Measurements from ENCODE around the gene DPYD.

DPYD gene

GRCh38 chr1:97906567-97907241 is 14.1 kb downstream of the DPYD start:
- DNase-seq (ENCODE audit: low read depth): peak; percentile 96

- DNase-seq (ENCODE audit: low read depth): no peak
Measured at GRCh38 chr1:97905141-97905940, 15.5 kb downstream of the DPYD start.

GRCh38 chr1:97904534-97904933 is 16.3 kb downstream of the DPYD start:
- DNase-seq (ENCODE audit: low read depth): peak; percentile 87

- DNase-seq (ENCODE audit: low read depth): peak; percentile 65
Measured at GRCh38 chr1:97903626-97904025, 17.2 kb downstream of the DPYD start.

- peak; percentile 35 for DNase-seq (ENCODE audit: low read depth)
Measured at GRCh38 chr1:97902067-97902466, 18.8 kb downstream of the DPYD start.

GRCh38 chr1:97901017-97901658 is 19.7 kb downstream of the DPYD start:
- DNase-seq (ENCODE audit: low read depth): peak; percentile 92

- DNase-seq (ENCODE audit: low read depth): peak; percentile 56
Measured at GRCh38 chr1:97898948-97899347, 21.9 kb downstream of the DPYD start.

- no peak for DNase-seq (ENCODE audit: low read depth)
Measured at GRCh38 chr1:97895278-97895677, 25.6 kb downstream of the DPYD start.

- peak; percentile 53 for DNase-seq (ENCODE audit: low read depth)
Measured at GRCh38 chr1:97893844-97894243, 27.0 kb downstream of the DPYD start.

- no peak for DNase-seq (ENCODE audit: low read depth)
Measured at GRCh38 chr1:97886199-97886598, 34.6 kb downstream of the DPYD start.

- no peak for DNase-seq (ENCODE audit: low read depth)
Measured at GRCh38 chr1:97883823-97884222, 37.0 kb downstream of the DPYD start.

GRCh38 chr1:97877307-97877706 is 43.5 kb downstream of the DPYD start:
- peak; percentile 36 for DNase-seq (ENCODE audit: low read depth)

- peak; percentile 54 for DNase-seq (ENCODE audit: low read depth)
Measured at GRCh38 chr1:97875996-97876395, 44.8 kb downstream of the DPYD start.

- no peak for DNase-seq (ENCODE audit: low read depth)
Measured at GRCh38 chr1:97870589-97870988, 50.2 kb downstream of the DPYD start.

GRCh38 chr1:97869441-97869840 is 51.4 kb downstream of the DPYD start:
- DNase-seq (ENCODE audit: low read depth): no peak

GRCh38 chr1:97867127-97867526 is 53.7 kb downstream of the DPYD start:
- no peak for DNase-seq (ENCODE audit: low read depth)

- no peak for DNase-seq (ENCODE audit: low read depth)
Measured at GRCh38 chr1:97864615-97865014, 56.2 kb downstream of the DPYD start.

- no peak for DNase-seq (ENCODE audit: low read depth)
Measured at GRCh38 chr1:97853221-97853620, 67.6 kb downstream of the DPYD start.

GRCh38 chr1:97849345-97850340 is 71.2 kb downstream of the DPYD start:
- DNase-seq (ENCODE audit: low read depth): peak; percentile 93

GRCh38 chr1:97845805-97846204 is 75.0 kb downstream of the DPYD start:
- no peak for DNase-seq (ENCODE audit: low read depth)

- DNase-seq (ENCODE audit: low read depth): no peak
Measured at GRCh38 chr1:97844552-97845089, 76.2 kb downstream of the DPYD start.
